ENCODE results near the gene FLT3.

DNA sequence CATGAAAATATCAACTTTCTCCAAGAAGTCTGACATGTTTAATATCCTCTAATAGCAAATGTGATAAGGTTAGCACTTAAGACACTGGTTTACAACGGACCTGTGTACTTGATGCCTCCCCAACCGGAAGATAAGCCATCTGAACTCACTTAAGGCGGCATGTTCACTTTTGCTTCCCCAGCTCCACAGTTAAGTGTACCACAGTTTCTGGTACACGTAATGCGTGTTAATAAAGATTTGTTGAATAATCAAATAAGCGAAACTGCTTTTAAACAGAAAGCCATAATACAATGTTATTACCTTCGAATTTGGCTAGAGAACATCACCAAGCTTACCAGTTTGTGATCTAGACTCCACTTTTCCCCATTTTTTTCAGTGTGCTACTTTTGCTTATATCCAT lies 36.5 kb upstream of the FLT3 start:
- TF ChIP-seq CTCF (IDR thresholded peaks at IDR 0.05) (no peak), POLR2AphosphoS5 (IDR thresholded peaks at IDR 0.05) (no peak), POLR2A (IDR thresholded peaks at IDR 0.05) (no peak)
